Tibial nerve (tissue), 4 donors: ENCODE measurements around the gene NCS1. TPM values are rescaled to one million over a fixed set of nuclear protein-coding genes. Genes with fewer than 3 reads are reported as not detected.

Source experiments
- DNase-seq, 2 donors: peaks; one replicate each; pipeline ENCODE4 v3.0.0-alpha.2; 2019; ENCODE audit warnings: low spot score in 2 of 2
- H3K27ac ChIP-seq, 4 donors: fragments of 200-600 bp; sonication (generic) in 3 of 4; one replicate each; pipeline ENCODE4 v1.5.1; 2017 to 2019; ENCODE audit warnings: mild to moderate bottlenecking in 1 of 4
- H3K27me3 ChIP-seq, 2 donors: fragments of 200-600 bp; sonication (generic) in 1 of 2; one replicate each; pipeline versions ENCODE4 v1.5.1 to v1.6.0; 2017 to 2019
- H3K36me3 ChIP-seq, 3 donors: fragments of 200-600 bp; sonication (generic); one replicate each; pipeline ENCODE4 v1.5.1; 2018 to 2019
- H3K4me1 ChIP-seq, 4 donors: fragments of 200-600 bp; sonication (generic) in 3 of 4; one replicate each; pipeline ENCODE4 v1.5.1; 2017 to 2019
- H3K4me3 ChIP-seq, 4 donors: fragments of 200-600 bp; sonication (generic) in 3 of 4; one replicate each; pipeline ENCODE4 v1.5.1; 2017 to 2019; ENCODE audit warnings: mild to moderate bottlenecking in 1 of 4, moderate library complexity in 1 of 4
- H3K9me3 ChIP-seq, 4 donors: fragments of 200-600 bp; sonication (generic) in 3 of 4; one replicate each; pipeline ENCODE4 v1.5.1; 2017 to 2019
- EP300 ChIP-seq, 2 donors: sonication (generic); formaldehyde crosslinking; IDR thresholded peaks; one replicate each; pipeline ENCODE4 v1.6.1; 2017; ENCODE audit warnings: antibody characterized with exemption in 2 of 2, mild to moderate bottlenecking in 1 of 2
- POLR2A ChIP-seq, 2 donors: fragments of 450-650 bp; IDR thresholded peaks; one replicate each; pipeline ENCODE4 v1.6.1; 2017; ENCODE audit warnings: antibody characterized with exemption in 2 of 2, mild to moderate bottlenecking in 2 of 2, moderate library complexity in 2 of 2
- WGBS, 2 donors: methylation state at CpG; one replicate each; pipeline ENCODE4 v1.1.5; 2018; 5-methylcytosine and 5-hydroxymethylcytosine counted together
- total RNA-seq, 4 donors: library from RNA; depleted of rRNA; stranded (reverse); fragments of >200 nt; gene quantifications; one replicate each; pipeline ENCODE4 v1.1.0, GENCODE V29; 2016
- TF ChIP-seq, protein P1 (sequence below), 5 experiments: fragments of 200-600 bp in 3 of 5; fragments of 450-650 bp in 2 of 5; sonication (generic) in 3 of 5; IDR thresholded peaks; one replicate each; pipeline ENCODE4 v1.5.1; 2016 to 2019; ENCODE audit warnings: antibody characterized with exemption in 5 of 5, mild to moderate bottlenecking in 3 of 5, moderate library complexity in 2 of 5

NCS1 gene
- total RNA-seq, 4 donors from 2014 or later, result 5.7 to 10.7 (median 9.7) TPM

DNA sequence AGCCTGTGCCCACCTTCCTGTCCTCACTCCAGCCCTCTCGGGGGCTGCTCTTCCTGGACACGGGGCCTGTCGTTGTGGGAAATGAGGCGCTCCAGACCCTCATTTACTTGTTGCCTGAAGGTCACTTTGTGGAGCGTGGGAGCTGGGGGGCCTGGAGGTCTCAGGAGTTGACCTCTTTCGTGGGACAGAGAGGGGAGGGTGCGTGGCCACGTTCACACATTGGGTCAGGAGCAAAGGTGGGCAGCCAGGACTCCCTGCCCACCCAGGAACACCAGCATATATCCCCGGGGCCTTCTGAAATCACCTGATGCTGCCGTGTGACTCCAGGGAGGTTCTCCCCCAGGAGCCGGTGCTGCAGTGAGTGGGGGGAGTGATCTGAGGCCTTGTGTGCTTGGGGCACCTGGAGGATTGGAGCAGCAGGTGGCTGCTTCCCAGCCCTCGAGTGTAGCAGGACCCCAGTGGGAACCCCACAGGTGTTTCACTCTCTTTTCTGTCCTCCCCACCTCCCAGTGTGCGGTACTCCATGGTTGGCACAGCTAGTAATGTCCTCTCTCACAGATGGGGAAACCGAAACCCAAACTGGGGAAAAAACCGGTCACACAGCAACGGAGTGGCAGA lies 20.3 kb downstream of the NCS1 start:
- H3K27ac ChIP-seq, result no peak overlapping the region
- TF ChIP-seq, protein P1, sequence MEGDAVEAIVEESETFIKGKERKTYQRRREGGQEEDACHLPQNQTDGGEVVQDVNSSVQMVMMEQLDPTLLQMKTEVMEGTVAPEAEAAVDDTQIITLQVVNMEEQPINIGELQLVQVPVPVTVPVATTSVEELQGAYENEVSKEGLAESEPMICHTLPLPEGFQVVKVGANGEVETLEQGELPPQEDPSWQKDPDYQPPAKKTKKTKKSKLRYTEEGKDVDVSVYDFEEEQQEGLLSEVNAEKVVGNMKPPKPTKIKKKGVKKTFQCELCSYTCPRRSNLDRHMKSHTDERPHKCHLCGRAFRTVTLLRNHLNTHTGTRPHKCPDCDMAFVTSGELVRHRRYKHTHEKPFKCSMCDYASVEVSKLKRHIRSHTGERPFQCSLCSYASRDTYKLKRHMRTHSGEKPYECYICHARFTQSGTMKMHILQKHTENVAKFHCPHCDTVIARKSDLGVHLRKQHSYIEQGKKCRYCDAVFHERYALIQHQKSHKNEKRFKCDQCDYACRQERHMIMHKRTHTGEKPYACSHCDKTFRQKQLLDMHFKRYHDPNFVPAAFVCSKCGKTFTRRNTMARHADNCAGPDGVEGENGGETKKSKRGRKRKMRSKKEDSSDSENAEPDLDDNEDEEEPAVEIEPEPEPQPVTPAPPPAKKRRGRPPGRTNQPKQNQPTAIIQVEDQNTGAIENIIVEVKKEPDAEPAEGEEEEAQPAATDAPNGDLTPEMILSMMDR (IDR thresholded peaks at IDR 0.05), result no peak
- TF ChIP-seq EP300 (IDR thresholded peaks at IDR 0.05) (no peak), POLR2A (IDR thresholded peaks at IDR 0.05) (no peak)
- 74 to 84% methylated on average over 15 of the region's 16 CpGs for WGBS, 2 donors
- DNase-seq, result no peak
- no peaks in the 10 kb centered on the region for H3K9me3 ChIP-seq
- no peak overlapping the region for H3K4me3 ChIP-seq
- H3K36me3 ChIP-seq, result no peaks in the 10 kb centered on the region
- H3K27me3 ChIP-seq, result no peaks in the 10 kb centered on the region
- peaks cover 0 to 40% (median 0%) of the 10 kb centered on the region in 4 donors for H3K4me1 ChIP-seq

DNA sequence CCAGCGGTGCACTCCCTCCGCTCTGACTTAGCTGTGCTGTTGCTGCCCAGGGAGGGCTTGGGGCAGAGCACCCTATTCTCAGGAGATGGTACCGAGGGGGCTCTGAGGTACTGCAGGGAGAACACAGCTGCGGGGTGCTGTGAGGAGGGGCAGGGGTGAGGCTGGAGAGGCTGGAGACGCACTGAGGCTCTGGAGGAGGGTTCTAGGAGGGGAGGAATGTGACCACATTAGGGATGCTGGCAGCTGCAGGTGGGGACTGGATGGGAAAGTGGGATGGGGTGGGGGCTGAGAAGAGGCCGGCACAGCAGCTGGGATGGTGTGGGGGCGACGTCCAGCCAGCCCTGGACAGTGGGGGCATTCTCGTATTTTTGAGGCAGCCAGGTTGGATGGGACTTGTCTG lies 20.9 kb downstream of the NCS1 start:
- Histone ChIP-seq H3K4me3 (no peak overlapping the region), H3K9me3 (no peaks in the 10 kb centered on the region), H3K27ac (no peak overlapping the region), H3K4me1 (peaks cover 0 to 42% (median 0%) of the 10 kb centered on the region in 4 donors), H3K27me3 (no peaks in the 10 kb centered on the region), H3K36me3 (no peaks in the 10 kb centered on the region)
- no peak for TF ChIP-seq POLR2A (IDR thresholded peaks at IDR 0.05)
- TF ChIP-seq, protein P1 (IDR thresholded peaks at IDR 0.05), result no peak
- TF ChIP-seq EP300 (IDR thresholded peaks at IDR 0.05), result no peak
- no peak for DNase-seq
- WGBS, 2 donors, result 63 to 67% methylated on average over 9 of the region's 9 CpGs

DNA sequence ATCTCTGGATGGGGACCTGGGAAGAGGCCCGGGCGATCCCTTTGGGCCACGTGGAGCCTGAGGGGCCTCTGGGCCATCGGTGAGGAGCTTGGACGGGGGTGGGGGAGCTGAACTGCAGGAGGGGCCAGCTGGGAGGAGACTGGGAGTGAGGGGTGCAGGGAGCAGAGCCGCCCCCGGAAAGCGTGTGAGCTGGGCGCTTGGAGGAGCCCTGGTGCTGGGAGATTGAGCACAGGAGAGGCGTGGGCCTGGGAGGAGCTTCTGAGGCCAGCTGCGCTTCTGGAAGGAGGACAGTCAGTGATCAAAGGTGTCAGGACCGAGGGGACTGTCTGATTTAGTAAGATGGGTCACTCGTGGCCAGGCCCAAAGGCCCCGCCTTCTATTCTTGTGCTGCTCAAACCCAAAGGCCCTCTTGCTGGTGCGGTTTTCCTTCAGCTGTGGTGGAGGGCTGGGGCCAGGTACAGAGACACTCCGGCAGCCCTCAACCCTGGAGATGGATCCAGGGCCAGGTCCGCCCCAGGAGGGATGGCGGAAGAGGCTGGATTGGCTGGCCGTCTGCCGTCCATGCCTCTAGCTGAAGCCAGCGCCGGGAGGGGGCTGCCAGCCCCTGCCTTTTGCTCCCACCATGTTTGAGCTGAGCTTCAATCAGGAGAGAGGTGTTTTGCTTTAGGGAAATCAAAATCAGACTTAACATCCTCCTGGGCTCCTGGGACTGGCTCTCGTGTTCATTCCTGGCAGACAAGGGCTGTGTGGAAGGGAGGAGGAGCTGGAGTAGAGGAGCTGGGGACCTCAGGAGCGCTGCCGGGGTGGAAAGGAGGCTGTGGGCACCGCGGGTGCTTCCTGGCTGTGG lies 21.6 kb downstream of the NCS1 start:
- no peaks in the 10 kb centered on the region for H3K36me3 ChIP-seq
- H3K4me1 ChIP-seq, result peaks cover 0 to 47% (median 0%) of the 10 kb centered on the region in 4 donors
- no peaks in the 10 kb centered on the region for H3K27me3 ChIP-seq
- WGBS, 2 donors, result 56 to 65% methylated on average over 27 of the region's 27 CpGs
- no peak overlapping the region for H3K4me3 ChIP-seq
- DNase-seq, result no peak
- no peak overlapping the region for H3K27ac ChIP-seq
- H3K9me3 ChIP-seq, result no peaks in the 10 kb centered on the region
- no peak for TF ChIP-seq EP300 (IDR thresholded peaks at IDR 0.05)
- TF ChIP-seq, protein P1 (IDR thresholded peaks at IDR 0.05), result no peak
- TF ChIP-seq POLR2A (IDR thresholded peaks at IDR 0.05), result no peak

DNA sequence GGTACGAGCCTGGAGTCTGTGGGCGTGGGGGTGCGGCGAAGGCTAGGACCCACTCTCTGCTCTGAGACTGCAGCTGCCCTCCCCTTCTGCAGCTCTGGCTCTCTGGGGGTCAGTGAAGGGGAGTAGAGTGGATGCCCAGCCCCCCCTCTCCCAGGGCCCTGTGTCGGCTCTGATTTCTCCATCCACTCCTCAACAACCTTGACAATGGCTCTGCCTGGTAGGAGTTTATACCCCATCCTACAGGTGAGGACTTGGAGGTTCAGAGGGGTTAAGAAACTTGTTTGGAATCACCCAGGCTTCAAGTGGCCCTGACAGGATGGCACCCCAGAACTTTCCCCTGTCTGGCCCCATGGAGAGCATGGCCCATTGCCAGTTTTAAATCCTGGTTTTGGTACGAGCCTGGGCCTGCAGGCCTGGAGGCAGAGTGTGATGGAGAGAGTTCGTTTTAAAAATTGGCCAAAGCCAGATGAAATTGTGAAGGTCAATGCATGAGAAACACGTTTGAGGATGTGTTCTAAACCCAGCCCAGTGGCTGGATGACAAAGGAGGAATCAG lies 22.3 kb downstream of the NCS1 start:
- Histone ChIP-seq H3K9me3 (no peaks in the 10 kb centered on the region), H3K36me3 (no peaks in the 10 kb centered on the region), H3K4me1 (peaks cover 0 to 47% (median 2%) of the 10 kb centered on the region in 4 donors), H3K27me3 (no peaks in the 10 kb centered on the region), H3K4me3 (no peak overlapping the region), H3K27ac (no peak overlapping the region)
- 48 to 65% methylated on average over 3 to 7 of the region's 8 CpGs for WGBS, 2 donors
- TF ChIP-seq POLR2A (IDR thresholded peaks at IDR 0.05) (no peak), EP300 (IDR thresholded peaks at IDR 0.05) (no peak)
- TF ChIP-seq, protein P1 (IDR thresholded peaks at IDR 0.05), result no peak
- no peak for DNase-seq

DNA sequence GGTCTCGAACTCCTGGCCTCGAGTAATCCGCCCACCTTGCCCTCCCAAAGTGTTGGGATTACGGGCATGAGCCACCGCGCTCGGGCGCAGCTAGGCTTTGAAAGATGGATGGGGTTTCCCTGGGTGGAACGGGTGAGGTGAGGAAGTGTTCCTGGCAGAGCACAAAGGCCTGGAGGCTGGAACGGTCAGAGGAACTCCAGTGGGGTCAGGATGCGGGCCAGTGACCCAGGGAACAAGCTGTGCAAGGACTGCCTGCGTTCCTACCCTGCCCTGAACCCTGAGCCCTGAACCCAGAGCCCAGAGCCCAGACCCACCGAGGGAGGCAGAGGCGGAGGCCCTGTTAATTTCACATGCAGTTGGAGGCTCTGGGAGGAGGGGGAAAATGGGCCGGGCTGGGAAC lies 23.4 kb downstream of the NCS1 start:
- Histone ChIP-seq H3K4me3 (no peak overlapping the region), H3K27ac (no peak overlapping the region), H3K4me1 (peaks cover 0 to 56% (median 5%) of the 10 kb centered on the region in 4 donors), H3K9me3 (no peaks in the 10 kb centered on the region), H3K36me3 (no peaks in the 10 kb centered on the region), H3K27me3 (no peaks in the 10 kb centered on the region)
- TF ChIP-seq, protein P1 (IDR thresholded peaks at IDR 0.05), result no peak
- TF ChIP-seq POLR2A (IDR thresholded peaks at IDR 0.05), result no peak
- no peak for TF ChIP-seq EP300 (IDR thresholded peaks at IDR 0.05)
- 67 to 73% methylated on average over 15 of the region's 15 CpGs for WGBS, 2 donors
- no peak for DNase-seq
